ENCODE measurements around the gene CHRM1.
A peak's percentile ranks its signal among the peaks of the same experiment; 100 is the strongest.

The CHRM1 gene, protein sequence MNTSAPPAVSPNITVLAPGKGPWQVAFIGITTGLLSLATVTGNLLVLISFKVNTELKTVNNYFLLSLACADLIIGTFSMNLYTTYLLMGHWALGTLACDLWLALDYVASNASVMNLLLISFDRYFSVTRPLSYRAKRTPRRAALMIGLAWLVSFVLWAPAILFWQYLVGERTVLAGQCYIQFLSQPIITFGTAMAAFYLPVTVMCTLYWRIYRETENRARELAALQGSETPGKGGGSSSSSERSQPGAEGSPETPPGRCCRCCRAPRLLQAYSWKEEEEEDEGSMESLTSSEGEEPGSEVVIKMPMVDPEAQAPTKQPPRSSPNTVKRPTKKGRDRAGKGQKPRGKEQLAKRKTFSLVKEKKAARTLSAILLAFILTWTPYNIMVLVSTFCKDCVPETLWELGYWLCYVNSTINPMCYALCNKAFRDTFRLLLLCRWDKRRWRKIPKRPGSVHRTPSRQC

DNA sequence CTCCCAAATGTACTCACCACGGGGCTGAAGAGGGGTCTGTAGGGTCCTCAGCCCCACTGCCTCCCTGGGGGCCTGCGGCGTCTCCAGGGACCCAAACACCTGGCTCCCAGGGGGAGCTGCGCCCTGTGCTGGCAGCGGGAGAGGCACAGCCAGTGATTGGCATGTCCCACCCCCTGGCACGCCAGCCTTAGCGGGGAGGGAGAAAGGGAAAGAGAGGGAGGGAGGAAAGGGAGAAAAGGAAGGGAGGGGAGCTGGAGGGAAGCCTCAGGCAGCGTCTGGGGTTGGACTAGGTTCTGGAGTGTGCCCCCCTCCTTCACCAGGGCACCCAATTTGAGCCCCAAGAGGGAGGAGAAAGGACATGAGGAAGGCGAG is at the start of gene CHRM1:
CHRM1 (minus strand) TSS at position 163 of the 372 bp plus-strand sequence. CDS start 10,263 bp downstream, outside the sequence.
- H3K27ac ChIP-seq: no peak within 1 kb of the TSS
- DNase-seq (ENCODE audit: low spot score): no peak
- TF ChIP-seq, protein P1, sequence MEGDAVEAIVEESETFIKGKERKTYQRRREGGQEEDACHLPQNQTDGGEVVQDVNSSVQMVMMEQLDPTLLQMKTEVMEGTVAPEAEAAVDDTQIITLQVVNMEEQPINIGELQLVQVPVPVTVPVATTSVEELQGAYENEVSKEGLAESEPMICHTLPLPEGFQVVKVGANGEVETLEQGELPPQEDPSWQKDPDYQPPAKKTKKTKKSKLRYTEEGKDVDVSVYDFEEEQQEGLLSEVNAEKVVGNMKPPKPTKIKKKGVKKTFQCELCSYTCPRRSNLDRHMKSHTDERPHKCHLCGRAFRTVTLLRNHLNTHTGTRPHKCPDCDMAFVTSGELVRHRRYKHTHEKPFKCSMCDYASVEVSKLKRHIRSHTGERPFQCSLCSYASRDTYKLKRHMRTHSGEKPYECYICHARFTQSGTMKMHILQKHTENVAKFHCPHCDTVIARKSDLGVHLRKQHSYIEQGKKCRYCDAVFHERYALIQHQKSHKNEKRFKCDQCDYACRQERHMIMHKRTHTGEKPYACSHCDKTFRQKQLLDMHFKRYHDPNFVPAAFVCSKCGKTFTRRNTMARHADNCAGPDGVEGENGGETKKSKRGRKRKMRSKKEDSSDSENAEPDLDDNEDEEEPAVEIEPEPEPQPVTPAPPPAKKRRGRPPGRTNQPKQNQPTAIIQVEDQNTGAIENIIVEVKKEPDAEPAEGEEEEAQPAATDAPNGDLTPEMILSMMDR (IDR thresholded peaks at IDR 0.05): no peak
- peak within 1 kb of the TSS; percentile 30 for H3K4me3 ChIP-seq

DNA sequence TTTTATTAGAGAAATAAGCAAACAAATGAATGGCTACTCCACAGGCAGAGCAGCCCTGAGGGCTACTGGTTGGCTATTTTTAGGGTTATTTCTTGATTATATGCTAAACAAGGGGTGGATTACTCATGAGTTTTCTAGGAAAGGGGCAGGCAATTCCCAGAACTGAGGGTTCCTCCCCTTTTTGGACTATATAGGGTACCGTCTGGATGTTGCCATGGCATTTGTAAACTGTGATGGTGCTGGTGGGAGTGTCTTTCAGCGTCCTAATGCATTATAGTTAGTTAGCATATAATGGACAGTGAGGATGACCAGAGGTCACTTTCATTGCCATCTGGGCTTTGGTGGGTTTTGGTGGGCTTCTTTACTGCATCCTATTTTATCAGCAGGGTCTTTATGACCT is 44.4 kb upstream of the CHRM1 start:
- DNase-seq (ENCODE audit: low spot score): peak; percentile 3
- Histone ChIP-seq H3K27ac (no peak overlapping the region), H3K4me3 (no peak overlapping the region)
- TF ChIP-seq, protein P1 (IDR thresholded peaks at IDR 0.05): no peak

DNA sequence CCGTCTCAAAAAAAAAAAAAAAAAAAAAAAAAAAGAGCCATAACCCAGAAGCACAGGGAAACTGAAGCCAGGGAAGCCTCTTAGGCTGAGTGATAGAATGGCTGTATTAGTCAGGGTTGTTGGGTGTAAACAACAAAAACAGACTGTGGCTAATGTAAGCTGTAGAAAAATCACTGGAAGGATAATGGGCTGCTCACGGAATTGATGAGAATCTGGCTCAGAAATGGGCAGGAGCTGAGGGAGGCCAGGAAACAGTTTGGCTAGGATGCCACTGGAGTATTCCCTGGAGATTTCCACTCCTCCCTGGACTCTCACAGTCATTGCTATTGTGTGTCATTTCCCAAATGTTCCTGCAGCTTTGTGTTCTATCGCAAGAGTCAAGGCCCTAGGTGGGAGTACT is 41.2 kb upstream of the CHRM1 start:
- Histone ChIP-seq H3K4me3 (no peak overlapping the region), H3K27ac (no peak overlapping the region)
- TF ChIP-seq, protein P1 (IDR thresholded peaks at IDR 0.05): no peak
- DNase-seq (ENCODE audit: low spot score): no peak

DNA sequence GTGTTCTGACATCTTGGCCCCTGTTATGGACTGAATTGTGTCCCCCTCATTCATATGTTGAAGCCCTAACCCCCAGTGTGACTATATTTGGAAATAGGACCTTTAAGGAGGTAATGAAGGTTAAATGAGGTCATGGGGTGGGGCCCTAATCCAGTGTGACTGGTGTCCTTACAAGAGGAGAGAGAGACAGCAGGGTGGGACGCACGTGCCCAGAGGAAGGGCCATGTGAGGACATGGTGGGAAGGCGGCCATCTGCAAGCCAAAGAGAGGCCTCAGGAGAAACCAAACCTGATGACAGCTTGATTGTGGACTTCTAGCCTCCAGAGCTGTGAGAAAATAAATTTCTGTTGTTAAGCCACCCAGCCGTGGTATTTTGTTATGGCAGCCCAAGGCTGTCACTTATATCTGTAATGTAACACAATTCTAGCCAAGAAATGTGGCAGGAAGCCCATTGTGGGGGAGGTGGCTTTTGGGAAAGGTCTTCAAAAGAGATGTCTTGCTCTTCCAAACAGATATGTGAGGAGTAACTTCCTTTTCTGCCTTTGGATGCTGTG is 39.9 kb upstream of the CHRM1 start:
- Histone ChIP-seq H3K4me3 (no peak overlapping the region), H3K27ac (no peak overlapping the region)
- TF ChIP-seq, protein P1 (IDR thresholded peaks at IDR 0.05): no peak
- DNase-seq (ENCODE audit: low spot score): peak; percentile 22

DNA sequence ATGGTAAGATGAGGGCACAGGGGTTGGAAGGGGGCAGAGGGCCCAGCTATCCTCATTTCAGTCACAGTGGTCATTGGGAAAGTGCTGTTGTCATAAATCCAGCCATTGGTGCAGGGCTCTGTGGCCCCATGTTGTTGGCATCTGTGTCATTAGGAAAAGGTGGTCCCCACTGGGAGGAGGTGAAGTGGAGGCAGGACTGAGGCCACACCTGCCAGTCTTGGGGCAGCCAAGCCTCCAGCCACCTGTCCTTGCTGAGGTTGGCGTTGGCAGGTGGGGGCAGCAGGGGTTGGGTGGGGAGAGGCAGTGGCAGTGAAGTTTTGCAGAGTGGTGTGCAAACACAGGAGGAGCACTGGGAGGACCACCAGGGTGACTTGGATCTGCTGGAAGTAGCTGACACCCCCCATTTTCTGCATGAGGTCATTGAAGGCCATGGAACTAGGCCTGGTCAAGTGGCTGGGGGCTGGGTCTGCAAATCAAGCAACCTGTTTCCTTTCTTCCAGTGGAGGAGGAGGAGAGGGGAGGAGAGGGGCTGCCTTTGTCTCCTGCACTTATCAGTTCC is 38.3 kb upstream of the CHRM1 start:
- Histone ChIP-seq H3K4me3 (no peak overlapping the region), H3K27ac (no peak overlapping the region)
- TF ChIP-seq, protein P1 (IDR thresholded peaks at IDR 0.05): no peak
- no peak for DNase-seq (ENCODE audit: low spot score)

DNA sequence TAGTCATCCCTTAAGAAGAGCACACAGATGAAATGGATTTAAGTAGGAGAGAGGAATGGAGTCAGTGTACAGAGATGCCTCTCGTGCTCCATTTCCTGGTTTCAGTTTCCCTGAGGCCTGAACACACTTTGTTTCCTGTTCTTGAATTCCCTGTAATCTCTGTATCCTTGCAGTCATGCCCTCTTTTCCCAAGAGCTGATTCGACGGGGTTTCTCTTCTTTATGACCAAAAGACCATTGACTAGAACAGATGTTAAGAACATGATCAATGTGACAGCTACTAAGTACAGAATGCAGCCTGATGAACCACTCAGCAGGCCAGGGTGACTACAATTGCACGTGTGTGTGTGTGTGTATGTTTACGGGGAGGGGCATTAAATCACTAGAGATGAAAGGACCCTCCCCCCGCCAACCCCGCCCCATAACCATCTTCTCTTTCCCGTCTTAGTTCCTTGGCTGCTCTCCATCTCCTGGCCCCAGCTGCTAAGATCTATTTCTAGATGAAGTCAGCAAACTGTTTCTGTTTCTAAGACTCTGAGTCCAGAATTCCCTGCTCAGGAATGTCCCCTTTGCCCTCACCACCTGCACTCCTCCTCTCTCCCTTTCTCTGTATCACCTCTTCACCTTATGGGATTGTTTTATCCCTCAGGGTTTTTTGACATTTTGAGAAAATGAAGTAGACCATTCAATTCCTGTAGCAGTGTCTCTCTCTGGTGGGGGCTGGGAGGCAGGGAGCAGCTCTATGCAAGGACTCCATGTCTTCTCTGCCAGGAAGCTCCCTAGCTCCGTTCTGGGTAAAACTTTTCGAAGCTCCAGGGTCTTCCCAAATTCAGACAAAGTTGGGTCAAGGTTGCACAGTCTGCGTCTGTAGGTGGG is 37.6 kb upstream of the CHRM1 start:
- no peak overlapping the region for H3K4me3 ChIP-seq
- no peak for DNase-seq (ENCODE audit: low spot score)
- no peak overlapping the region for H3K27ac ChIP-seq
- TF ChIP-seq, protein P1 (IDR thresholded peaks at IDR 0.05): no peak
